Adrenal gland (tissue), 5 donors: Measurements from ENCODE around the gene FGF8.

Experiments
- POLR2A ChIP-seq, 2 donors: fragments of 450-650 bp; IDR thresholded peaks; one replicate each; pipeline ENCODE4 v1.6.1; 2017; ENCODE audit warnings: antibody characterized with exemption in 2 of 2, mild to moderate bottlenecking in 2 of 2, moderate library complexity in 1 of 2
- TF ChIP-seq, protein P1 (sequence below), 6 experiments: fragments of 450-650 bp in 4 of 6; fragments of 200-600 bp in 2 of 6; sonication (generic) in 1 of 6; IDR thresholded peaks; 1 replicate in 5 of 6; 2 replicates in 1 of 6; pipeline versions ENCODE4 v1.5.1 to v1.8.0; 2016 to 2021; ENCODE audit warnings: antibody characterized with exemption in 6 of 6, mild to moderate bottlenecking in 2 of 6, moderate library complexity in 1 of 6
- donor health status: DM: no; HTN: no; CAD: no.

DNA sequence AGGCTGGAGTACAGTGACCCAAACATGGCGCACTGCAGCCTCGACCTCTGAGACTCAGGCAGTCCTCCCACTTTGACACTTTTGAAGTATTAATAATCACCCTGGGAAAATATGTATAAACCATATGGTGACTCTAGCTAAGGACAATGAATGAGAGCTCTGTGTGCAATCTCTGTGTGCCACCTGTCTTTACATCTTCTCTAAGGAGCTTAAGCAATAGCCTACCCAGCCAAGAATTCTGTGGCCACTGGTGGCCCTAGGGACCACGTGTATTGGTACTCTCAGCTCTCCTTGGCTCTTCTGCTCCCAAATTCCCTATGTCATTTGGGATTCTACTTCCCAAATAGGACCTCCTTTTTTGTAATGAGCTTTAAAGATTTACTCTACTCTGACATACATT is 23.7 kb downstream of the FGF8 start:
- TF ChIP-seq, protein P1, sequence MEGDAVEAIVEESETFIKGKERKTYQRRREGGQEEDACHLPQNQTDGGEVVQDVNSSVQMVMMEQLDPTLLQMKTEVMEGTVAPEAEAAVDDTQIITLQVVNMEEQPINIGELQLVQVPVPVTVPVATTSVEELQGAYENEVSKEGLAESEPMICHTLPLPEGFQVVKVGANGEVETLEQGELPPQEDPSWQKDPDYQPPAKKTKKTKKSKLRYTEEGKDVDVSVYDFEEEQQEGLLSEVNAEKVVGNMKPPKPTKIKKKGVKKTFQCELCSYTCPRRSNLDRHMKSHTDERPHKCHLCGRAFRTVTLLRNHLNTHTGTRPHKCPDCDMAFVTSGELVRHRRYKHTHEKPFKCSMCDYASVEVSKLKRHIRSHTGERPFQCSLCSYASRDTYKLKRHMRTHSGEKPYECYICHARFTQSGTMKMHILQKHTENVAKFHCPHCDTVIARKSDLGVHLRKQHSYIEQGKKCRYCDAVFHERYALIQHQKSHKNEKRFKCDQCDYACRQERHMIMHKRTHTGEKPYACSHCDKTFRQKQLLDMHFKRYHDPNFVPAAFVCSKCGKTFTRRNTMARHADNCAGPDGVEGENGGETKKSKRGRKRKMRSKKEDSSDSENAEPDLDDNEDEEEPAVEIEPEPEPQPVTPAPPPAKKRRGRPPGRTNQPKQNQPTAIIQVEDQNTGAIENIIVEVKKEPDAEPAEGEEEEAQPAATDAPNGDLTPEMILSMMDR (IDR thresholded peaks at IDR 0.05) = no peak
- no peak for TF ChIP-seq POLR2A (IDR thresholded peaks at IDR 0.05)
